Left renal pelvis (tissue), 4 donors: Measurements from ENCODE around the gene TEP1. TPM values are rescaled to one million over a fixed set of nuclear protein-coding genes. Genes with fewer than 3 reads are reported as not detected.
"Not testable (repeated sequence)": the region's sequence is repeated elsewhere in the genome, so short reads cannot be mapped to it uniquely, and the experiment has no call there.

Source experiments
- DNase-seq, 4 donors: peaks; one replicate each; pipeline ENCODE4 v3.0.0-alpha.2; 2013; ENCODE audit warnings: low read depth in 4 of 4, low spot score in 3 of 4
- polyA plus RNA-seq, 4 donors: library from polyadenylated mRNA; unstranded; fragments of 120-200 nt; gene quantifications; one replicate each; pipeline ENCODE4 v1.2.1, GENCODE V29; 2013; ENCODE audit not compliant: insufficient read length in 4 of 4

Gene TEP1
- polyA plus RNA-seq, 4 donors = 11.3 to 19.5 (median 18.0) TPM

DNA sequence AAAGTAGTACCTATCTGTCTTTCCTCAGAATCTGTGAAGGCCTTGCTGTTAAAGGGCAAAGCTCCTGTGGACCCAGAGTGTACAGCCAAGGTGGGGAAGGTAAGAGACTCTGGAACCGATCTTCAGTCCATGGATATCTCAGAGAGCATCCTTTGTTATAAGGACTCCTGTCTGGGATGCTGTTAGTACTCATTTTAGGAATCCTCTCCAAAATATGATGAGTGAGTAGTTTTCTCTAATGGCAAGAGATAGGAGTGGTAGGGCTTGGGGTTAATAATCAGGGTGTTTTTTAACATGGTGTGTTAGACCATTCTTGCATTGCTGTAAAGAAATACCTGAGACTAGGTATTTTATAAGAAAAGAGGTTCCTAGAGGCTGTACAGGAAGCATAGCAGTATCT lies 67.9 kb downstream of the TEP1 start:
- no peak for DNase-seq

- peak in 3 of 4 donors; percentile 20 to 39 (median 24) for DNase-seq
Measured at GRCh38 chr14:20343862-20344220, 69.5 kb downstream of the TEP1 start.

GRCh38 chr14:20343092-20343861 lies 70.0 kb downstream of the TEP1 start, which contains the start of gene PARP2:
TSS of gene PARP2 (plus strand) at chr14:20343635. CDS start at chr14:20343642, 7 bp downstream.
- DNase-seq = peak; percentile 99 to 100 (median 100)

DNA sequence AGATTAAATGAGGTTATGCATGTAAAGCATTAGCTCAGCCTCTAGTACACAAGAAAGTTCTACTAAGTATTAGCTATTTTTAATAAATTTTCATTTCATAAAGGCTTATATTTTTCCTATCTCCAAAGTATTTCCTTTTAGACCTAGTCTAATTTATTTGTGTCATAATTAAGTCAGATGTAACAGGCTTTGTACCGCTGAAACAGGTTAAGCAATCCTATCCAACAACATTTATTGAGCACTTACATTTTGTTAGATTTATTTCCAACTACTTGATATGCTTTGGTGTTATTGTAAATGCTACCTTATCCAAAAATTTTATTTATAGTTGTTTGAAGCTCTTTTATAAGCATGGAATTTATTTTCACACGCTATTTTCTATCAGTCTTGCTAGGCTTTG lies 71.7 kb downstream of the TEP1 start:
- no peak for DNase-seq

- not testable (repeated sequence) for DNase-seq
Measured at GRCh38 chr14:20341032-20341431, 72.3 kb downstream of the TEP1 start.

DNA sequence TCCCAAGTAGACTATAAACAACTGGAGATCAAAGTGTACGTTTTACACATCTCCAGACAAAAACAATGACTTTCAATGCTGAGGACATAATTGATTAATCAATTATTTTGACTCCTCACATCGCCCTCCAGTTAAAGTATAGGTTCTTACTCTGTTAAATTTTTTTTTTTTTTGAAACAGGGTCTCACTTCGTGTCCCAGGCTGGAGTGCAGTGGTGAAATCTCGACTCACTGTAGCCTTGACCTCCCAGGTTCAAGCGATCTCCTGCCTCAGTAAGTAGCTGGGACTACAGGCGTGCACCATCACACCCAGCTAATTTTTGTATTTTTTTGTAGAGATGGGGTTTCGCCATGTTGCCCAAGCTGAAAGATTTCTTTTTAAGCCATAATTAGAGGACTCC lies 79.3 kb downstream of the TEP1 start:
- DNase-seq = no peak

DNA sequence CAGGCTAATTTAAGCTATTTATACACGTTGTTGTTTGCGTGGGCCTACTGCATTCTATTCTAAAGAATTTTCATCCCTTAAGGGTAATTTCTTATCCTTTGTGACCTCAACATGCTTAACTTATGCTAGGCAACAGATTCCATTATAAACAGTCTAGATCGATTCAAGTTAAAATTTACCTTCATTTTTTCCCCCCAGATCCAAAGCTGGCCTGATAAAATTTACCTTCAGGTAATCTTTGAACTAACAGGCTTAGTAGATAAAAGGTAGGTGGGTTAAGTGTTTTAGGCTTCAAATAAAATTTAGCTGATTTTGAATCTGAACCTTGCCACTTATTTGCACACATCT lies 79.8 kb downstream of the TEP1 start:
- DNase-seq = no peak

DNA sequence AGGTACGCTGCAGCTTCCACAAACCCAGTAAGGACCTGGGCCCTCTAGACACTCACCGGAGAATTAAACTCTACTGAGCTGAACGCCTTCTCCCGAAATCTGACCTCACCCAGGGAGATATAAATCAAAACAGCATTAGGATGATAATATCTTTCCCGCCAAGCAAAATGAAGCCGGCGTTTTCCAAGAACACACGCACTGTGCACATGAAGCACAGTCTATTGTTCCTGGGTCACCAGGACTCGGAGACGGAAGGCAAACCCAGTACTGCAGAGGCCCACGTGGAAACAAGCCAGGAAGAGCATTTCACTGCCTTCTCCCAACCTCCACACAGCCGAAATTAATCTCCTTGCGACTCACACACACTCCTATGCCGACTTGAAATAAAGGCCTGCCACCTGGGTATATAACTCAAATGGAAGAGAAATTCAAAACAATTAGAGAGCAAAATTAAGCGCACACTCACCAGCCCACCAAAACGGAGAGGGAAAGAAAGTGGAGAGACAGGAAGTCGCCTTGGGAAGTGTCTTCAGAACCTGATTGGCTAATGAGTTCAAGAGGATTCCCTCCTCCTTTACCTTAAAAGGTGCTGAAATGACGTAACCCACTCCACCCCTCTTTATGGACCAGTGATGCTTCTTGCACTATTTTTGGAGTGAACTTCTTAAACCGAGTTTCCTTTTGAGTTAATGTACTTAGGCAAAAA lies 80.4 kb downstream of the TEP1 start, which contains the start of gene CCNB1IP1:
Gene CCNB1IP1 (minus strand): TSS at position 492 of the 706 bp plus-strand sequence. CDS start 16,756 bp downstream, outside the sequence.
- DNase-seq = peak; percentile 74 to 85 (median 78)

DNA sequence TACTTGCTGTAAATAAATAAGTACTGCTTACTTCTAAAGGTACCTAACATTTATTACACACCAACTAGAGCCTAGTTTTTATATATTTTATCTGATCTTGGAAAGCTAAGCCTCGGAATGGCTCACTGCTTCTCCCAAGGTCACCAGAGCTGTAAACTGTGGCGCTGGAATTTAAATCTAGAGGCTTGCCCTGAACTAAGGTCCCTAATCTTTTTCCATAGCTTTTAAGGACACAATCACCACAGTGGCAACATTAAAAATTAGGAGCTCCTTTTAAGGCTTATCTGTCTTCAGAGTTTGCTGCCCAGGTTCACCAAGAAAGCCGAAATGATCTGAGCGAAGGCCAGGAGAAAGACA lies 80.9 kb downstream of the TEP1 start:
- DNase-seq = peak in 2 of 4 donors; percentile 22 to 35

DNA sequence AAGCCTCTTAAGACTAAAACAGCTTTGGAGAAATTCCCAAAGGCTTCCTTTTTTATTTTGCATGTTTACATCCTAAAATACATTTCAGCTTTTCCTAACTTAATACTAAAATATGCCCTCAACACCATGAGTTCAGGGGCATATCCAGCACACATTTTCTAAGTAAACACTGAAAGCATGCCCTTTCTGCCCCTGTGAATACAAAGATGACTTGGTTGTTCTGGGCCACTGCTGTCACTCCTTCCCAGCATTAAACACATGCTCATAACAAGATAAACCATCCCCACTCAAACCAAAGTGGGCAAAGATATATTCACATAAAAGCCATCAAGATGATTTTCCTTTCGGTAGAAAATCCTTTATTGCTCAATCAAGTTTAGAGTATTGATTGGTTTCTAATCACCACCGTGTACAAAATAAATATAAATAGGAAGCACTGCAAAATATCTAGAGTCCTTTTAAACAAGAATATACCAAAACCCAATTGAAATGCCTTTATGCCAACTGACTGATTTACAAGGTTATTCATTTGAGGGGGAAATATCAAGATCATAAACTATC lies 82.2 kb downstream of the TEP1 start:
- DNase-seq = no peak

GRCh38 chr14:20329355-20329754 lies 83.9 kb downstream of the TEP1 start:
- DNase-seq = no peak

GRCh38 chr14:20328705-20329104 lies 84.6 kb downstream of the TEP1 start:
- no peak for DNase-seq

DNA sequence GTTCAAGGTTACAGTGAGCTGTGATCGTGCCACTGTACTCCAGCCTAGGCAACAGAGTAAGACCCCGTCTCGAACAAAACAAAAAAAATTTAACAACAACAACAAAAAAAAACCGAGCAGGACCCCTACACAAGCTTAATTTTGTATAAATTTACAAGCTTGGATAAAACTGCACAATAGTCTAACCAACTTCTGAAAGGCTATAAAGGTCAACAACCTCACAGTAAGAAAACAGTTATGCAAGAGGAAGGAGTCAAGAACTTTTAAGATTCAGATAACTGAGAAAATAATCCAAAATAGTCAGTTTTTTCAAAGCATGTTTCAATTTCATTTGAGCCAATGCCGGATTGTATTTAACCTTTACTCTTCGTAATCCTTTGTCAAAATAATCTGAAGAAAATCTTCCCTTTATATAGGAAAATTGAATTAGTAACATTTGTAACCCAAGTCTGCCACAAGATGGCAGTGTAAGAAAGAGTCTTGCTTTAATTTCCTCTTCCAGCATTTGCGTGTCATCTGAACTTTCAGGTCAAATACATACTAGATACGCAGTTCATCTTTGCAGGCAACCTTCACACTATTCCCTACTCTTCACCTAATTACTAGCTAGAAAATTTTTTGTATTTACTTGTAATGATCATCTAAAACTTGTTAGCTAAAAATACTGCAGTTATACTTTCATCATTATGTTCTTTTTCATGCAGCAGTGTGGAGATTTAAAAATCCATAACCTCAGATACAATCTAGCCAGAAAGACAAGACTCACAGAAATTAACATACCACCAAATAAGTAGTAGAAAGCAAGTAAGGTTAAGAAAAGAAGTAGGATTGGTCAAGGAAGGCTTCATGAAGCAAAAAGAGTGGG lies 86.1 kb downstream of the TEP1 start:
- peak in 2 of 4 donors; percentile 29 to 44 for DNase-seq

- DNase-seq = no peak
Measured at GRCh38 chr14:20317720-20318119, 95.6 kb downstream of the TEP1 start.

Other genes with a start within 250 kb of the TEP1 start
- under 1 TPM in 1 of 4 donors, not detected in 3; 0.06 TPM for gene OR11G2, start 222.6 kb downstream of the TEP1 start, polyA plus RNA-seq
- not detected for gene OR11H6, start 189.8 kb downstream of the TEP1 start, polyA plus RNA-seq
- gene OR11H7, start 184.5 kb downstream of the TEP1 start, polyA plus RNA-seq = under 1 TPM; 0.45 to 0.75 (median 0.64) TPM
- gene OR11H4, start 174.2 kb downstream of the TEP1 start, polyA plus RNA-seq = under 1 TPM in 1 of 4 donors, not detected in 3; 0.09 TPM
- gene TTC5, start 107.5 kb downstream of the TEP1 start, polyA plus RNA-seq = 10 to 100 TPM; 19.3 to 27.2 (median 25.9) TPM
- gene CCNB1IP1, start 80.2 kb downstream of the TEP1 start, polyA plus RNA-seq = 100 to 1,000 TPM in 3 of 4 donors, 10 to 100 TPM in 1; 77.2 to 132 (median 119) TPM
- gene PARP2, start 69.9 kb downstream of the TEP1 start, polyA plus RNA-seq = 10 to 100 TPM; 54.5 to 66.3 (median 57.3) TPM
- gene KLHL33, start 22.7 kb upstream of the TEP1 start, polyA plus RNA-seq = under 1 TPM; 0.29 to 0.90 (median 0.57) TPM
- gene OSGEP, start 41.3 kb upstream of the TEP1 start, polyA plus RNA-seq = 10 to 100 TPM; 39.6 to 80.8 (median 52.7) TPM
- 100 to 1,000 TPM; 238 to 343 (median 315) TPM for gene APEX1, start 41.7 kb upstream of the TEP1 start, polyA plus RNA-seq
- gene PIP4P1, start 47.9 kb upstream of the TEP1 start, polyA plus RNA-seq = 10 to 100 TPM; 32.9 to 37.8 (median 34.8) TPM
- 10 to 100 TPM; 15.3 to 96.7 (median 57.6) TPM for gene PNP, start 55.9 kb upstream of the TEP1 start, polyA plus RNA-seq
- under 1 TPM in 1 of 4 donors, not detected in 3; 0.29 TPM for gene RNASE10, start 92.0 kb upstream of the TEP1 start, polyA plus RNA-seq
- gene RNASE9, start 147.5 kb upstream of the TEP1 start, polyA plus RNA-seq = not detected
- gene RNASE11, start 174.5 kb upstream of the TEP1 start, polyA plus RNA-seq = not detected
- not detected for gene RNASE12, start 177.9 kb upstream of the TEP1 start, polyA plus RNA-seq
- gene OR6S1, start 228.2 kb upstream of the TEP1 start, polyA plus RNA-seq = not detected